ENCODE results near the gene KLHL26. TPM values are rescaled to one million over a fixed set of nuclear protein-coding genes. Genes with fewer than 3 reads are reported as not detected.

KLHL26 gene
- total and polyA plus RNA-seq, 4 donors = 2.3 to 5.9 (median 2.4) TPM

GRCh38 chr19:18651300-18651699 is 14.5 kb downstream of the KLHL26 start (continued):
- TF ChIP-seq CTCF (IDR thresholded peaks at IDR 0.05; ENCODE audit: low read depth, low read length, missing input control) (no peak), HNF4A (conservative IDR thresholded peaks at IDR 0.05) (no peak), TAF1 (conservative IDR thresholded peaks at IDR 0.05) (no peak), ATF3 (IDR thresholded peaks at IDR 0.05) (no peak)

- no peaks in the 10 kb centered on the region for H3K27me3 ChIP-seq (ENCODE audit: control insufficient read depth in 4 of 4, insufficient read depth in 4 of 4, low read length in 3 of 4)
- H3K4me1 ChIP-seq (ENCODE audit: control insufficient read depth in 4 of 4, insufficient read depth in 4 of 4, low read length in 3 of 4) = peaks cover 0 to 14% (median 2%) of the 10 kb centered on the region in 4 donors
- H3K27ac ChIP-seq (ENCODE audit: low read depth in 1 of 2, low read length in 2 of 2) = no peak overlapping the region
- H3K36me3 ChIP-seq (ENCODE audit: control insufficient read depth in 4 of 4, insufficient read depth in 3 of 4, low read depth in 1 of 4, low read length in 3 of 4) = no peaks in the 10 kb centered on the region
- 91% methylated on average over 6 of the region's 6 CpGs for WGBS
- H3K9ac ChIP-seq (ENCODE audit: low read depth in 1 of 2, low read length in 2 of 2) = no peak overlapping the region
- DNase-seq (ENCODE audit: low spot score) = no peak
- TF ChIP-seq EGR1 (IDR thresholded peaks at IDR 0.05; ENCODE audit: low read depth in 2 of 2) (no peak), ZBTB33 (IDR thresholded peaks at IDR 0.05) (no peak), FOXA1 (IDR thresholded peaks at IDR 0.05) (no peak), TAF1 (conservative IDR thresholded peaks at IDR 0.05) (no peak)
- H3K4me3 ChIP-seq (ENCODE audit: low read depth in 1 of 3, low read length in 3 of 3) = no peak overlapping the region
- H3K9me3 ChIP-seq (ENCODE audit: control insufficient read depth in 4 of 4, low read length in 3 of 4) = no peaks in the 10 kb centered on the region
These were observed 14.9 kb downstream of the KLHL26 start for GRCh38 chr19:18651733-18652132.

- 100% methylated on average over 1 of the region's 1 CpG for WGBS
- no peaks in the 10 kb centered on the region for H3K9me3 ChIP-seq (ENCODE audit: control insufficient read depth in 4 of 4, low read length in 3 of 4)
- no peak for DNase-seq (ENCODE audit: low spot score)
- no peak overlapping the region for H3K4me3 ChIP-seq (ENCODE audit: low read depth in 1 of 3, low read length in 3 of 3)
- H3K9ac ChIP-seq (ENCODE audit: low read depth in 1 of 2, low read length in 2 of 2) = no peak overlapping the region
- no peak overlapping the region for H3K27ac ChIP-seq (ENCODE audit: low read depth in 1 of 2, low read length in 2 of 2)
- H3K36me3 ChIP-seq (ENCODE audit: control insufficient read depth in 4 of 4, insufficient read depth in 3 of 4, low read depth in 1 of 4, low read length in 3 of 4) = no peaks in the 10 kb centered on the region
- peaks cover 0 to 10% (median 2%) of the 10 kb centered on the region in 4 donors for H3K4me1 ChIP-seq (ENCODE audit: control insufficient read depth in 4 of 4, insufficient read depth in 4 of 4, low read length in 3 of 4)
- no peaks in the 10 kb centered on the region for H3K27me3 ChIP-seq (ENCODE audit: control insufficient read depth in 4 of 4, insufficient read depth in 4 of 4, low read length in 3 of 4)
- TF ChIP-seq NR2F2 (IDR thresholded peaks at IDR 0.05) (no peak), JUND (IDR thresholded peaks at IDR 0.05) (no peak), ZBTB33 (IDR thresholded peaks at IDR 0.05) (no peak), RAD21 (IDR thresholded peaks at IDR 0.05) (no peak), CTCF (IDR thresholded peaks at IDR 0.05; ENCODE audit: low read depth, low read length, missing input control) (no peak), TAF1 (conservative IDR thresholded peaks at IDR 0.05) (no peak), HNF4G (IDR thresholded peaks at IDR 0.05) (no peak), FOXA2 (IDR thresholded peaks at IDR 0.05) (no peak), EGR1 (IDR thresholded peaks at IDR 0.05; ENCODE audit: low read depth in 2 of 2) (no peak), REST (IDR thresholded peaks at IDR 0.05) (no peak), MAX (IDR thresholded peaks at IDR 0.05) (no peak), HNF4A (conservative IDR thresholded peaks at IDR 0.05) (no peak), ATF3 (IDR thresholded peaks at IDR 0.05) (no peak), GABPA (IDR thresholded peaks at IDR 0.05 in 1 of 2, conservative IDR thresholded peaks at IDR 0.05 in 1 of 2) (no peak), YY1 (IDR thresholded peaks at IDR 0.05) (no peak), SP1 (IDR thresholded peaks at IDR 0.05) (no peak), FOXA1 (IDR thresholded peaks at IDR 0.05) (no peak)
These were observed 17.0 kb downstream of the KLHL26 start for GRCh38 chr19:18653853-18654252.

All from liver (tissue), 9 donors.